Caco-2 (cell line): ENCODE results near the gene CFAP161. TPM values are rescaled to one million over a fixed set of nuclear protein-coding genes. Genes with fewer than 3 reads are reported as not detected.

Experiments used
- BruUV-seq: library from RNA; stranded (reverse); fragments of 400-500 nt; replicated peaks from 2 replicates; lab custom pipeline; 2021; lab: Mats Ljungman, UMichigan
- CTCF ChIA-PET: fragments of 300-600 bp; sonication (Branson Sonifier 250); formaldehyde crosslinking; loops from one replicate; lab custom pipeline; 2022; ENCODE audit warnings: antibody characterized with exemption; lab: Charles Lee
- POLR2A ChIA-PET: fragments of 300-600 bp; sonication (Branson Sonifier 250); formaldehyde crosslinking; loops from one replicate; lab custom pipeline; 2022; ENCODE audit warnings: antibody characterized with exemption; lab: Charles Lee
- DNase-seq, 2 experiments: peaks; one replicate each; pipeline versions ENCODE4 v3.0.0 to v3.0.0-alpha.2; 2020 to 2022
- H3K27me3 ChIP-seq: replicated peaks from 2 replicates; pipeline ENCODE4 v1.6.0; 2011; ENCODE audit warnings: low read length; ENCODE audit not compliant: control insufficient read depth, insufficient read depth
- H3K36me3 ChIP-seq: 2 replicates; pipeline ENCODE4 v1.5.1; 2011; ENCODE audit warnings: low read length; ENCODE audit not compliant: control insufficient read depth, insufficient read depth
- H3K4me1 ChIP-seq: fragments of 250-450 bp; sonication (Bioruptor Pico); 2 replicates; pipeline ENCODE4 v1.5.1; 2020; ENCODE audit warnings: mild to moderate bottlenecking
- H3K4me3 ChIP-seq: 2 replicates; pipeline ENCODE4 v1.5.1; 2011; ENCODE audit warnings: low read depth, mild to moderate bottlenecking, control low read depth, low read length
- H3K9me3 ChIP-seq: fragments of 250-450 bp; sonication (Bioruptor Pico); 2 replicates; pipeline ENCODE4 v1.5.1; 2020; ENCODE audit warnings: mild to moderate bottlenecking, moderate library complexity
- H3K27ac Mint-ChIP-seq: one replicate; pipeline ENCODE4 v1.8.0; 2022; ENCODE audit warnings: mixed read lengths; ENCODE audit not compliant: unreplicated experiment
- H3K27me3 Mint-ChIP-seq: one replicate; pipeline ENCODE4 v1.8.0; 2022; ENCODE audit warnings: mixed read lengths; ENCODE audit not compliant: insufficient read depth, unreplicated experiment
- H3K36me3 Mint-ChIP-seq: one replicate; pipeline ENCODE4 v1.8.0; 2022; ENCODE audit warnings: mild to moderate bottlenecking, mixed read lengths; ENCODE audit not compliant: insufficient read depth, unreplicated experiment
- H3K4me1 Mint-ChIP-seq: one replicate; pipeline ENCODE4 v1.8.0; 2022; ENCODE audit warnings: low read depth, mixed read lengths; ENCODE audit not compliant: unreplicated experiment
- H3K4me3 Mint-ChIP-seq: one replicate; pipeline ENCODE4 v1.8.0; 2022; ENCODE audit warnings: mild to moderate bottlenecking, moderate library complexity, mixed read lengths; ENCODE audit not compliant: unreplicated experiment
- H3K9me3 Mint-ChIP-seq: one replicate; pipeline ENCODE4 v1.8.0; 2022; ENCODE audit warnings: mixed read lengths; ENCODE audit not compliant: unreplicated experiment
- intact Hi-C: fragments of 100-400 bp; cut with micrococcal nuclease; formaldehyde crosslinking; loops from one replicate; pipeline ENCODE4 v1.10.0; 2022; ENCODE audit not compliant: unreplicated experiment
- total RNA-seq: library from RNA; stranded (reverse); gene quantifications from 2 replicates; pipeline ENCODE4 v1.2.3, GENCODE V29; 2022
- TF ChIP-seq, protein P1 (sequence below), 2 experiments: fragments of 200-600 bp in 1 of 2; IDR thresholded peaks; 1 replicate in 1 of 2; 2 replicates in 1 of 2; pipeline versions ENCODE4 v1.5.1 to v1.8.0; 2011 to 2022; ENCODE audit warnings: antibody characterized with exemption in 1 of 2, control low read depth in 1 of 2, inconsistent platforms in 1 of 2, low read depth in 1 of 2, low read length in 1 of 2, mild to moderate bottlenecking in 1 of 2, moderate library complexity in 1 of 2; ENCODE audit not compliant: insufficient read depth in 1 of 2, severe bottlenecking in 1 of 2, unreplicated experiment in 1 of 2

The CFAP161 gene
- total RNA-seq, 1 experiment from 2014 or later: not detected

DNA sequence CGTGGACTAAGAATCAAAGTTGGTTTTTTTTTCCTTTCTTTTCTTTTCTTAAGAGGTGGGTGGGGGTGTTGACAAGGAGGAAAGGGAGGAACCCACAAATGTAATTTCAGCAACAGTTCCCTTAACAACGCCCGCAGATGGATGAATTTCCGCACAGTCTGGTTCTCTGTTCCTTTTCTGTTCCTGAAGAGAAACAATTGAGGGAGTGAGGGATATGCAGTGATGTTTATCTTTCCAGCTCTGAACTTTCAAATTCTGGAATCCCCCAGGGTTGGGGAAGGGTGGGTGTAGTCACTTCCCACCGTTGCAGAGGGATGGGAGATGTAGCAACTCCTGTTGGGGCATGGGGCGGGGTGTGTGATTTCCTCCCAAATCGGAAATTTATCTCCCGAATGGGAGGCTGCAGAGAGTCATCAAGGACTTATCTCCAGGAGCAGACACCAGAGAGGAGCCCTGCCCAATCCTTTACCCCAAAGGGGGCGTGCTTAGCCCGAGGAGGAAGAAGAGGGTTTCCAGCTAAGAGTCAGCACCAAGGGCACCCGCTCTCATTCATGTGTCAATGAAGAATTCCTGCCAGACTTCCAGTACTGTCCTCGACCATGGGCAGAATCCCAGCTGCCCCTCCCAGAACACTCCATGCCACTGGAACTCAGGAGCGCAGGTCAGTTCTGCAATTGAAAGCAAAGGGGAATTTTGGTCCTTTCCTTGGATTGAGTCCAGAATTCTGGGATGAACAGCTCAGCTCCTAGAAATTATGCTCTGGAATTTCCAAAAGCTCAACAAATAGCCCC, 35.0 kb upstream of the CFAP161 start:
- DNase-seq: no peak
- Mint-ChIP-seq H3K36me3 (no peaks in the 10 kb centered on the region), H3K27me3 (peaks cover 16% of the 10 kb centered on the region), H3K4me1 (no peaks in the 10 kb centered on the region), H3K4me3 (no peak overlapping the region), H3K27ac (no peak overlapping the region), H3K9me3 (no peaks in the 10 kb centered on the region)
- Histone ChIP-seq H3K27me3 (no peaks in the 10 kb centered on the region; the same call in 1 of the 2 replicates), H3K4me1 (no peaks in the 10 kb centered on the region), H3K9me3 (no peaks in the 10 kb centered on the region), H3K36me3 (no peaks in the 10 kb centered on the region), H3K4me3 (no peak overlapping the region)
- ChIA-PET POLR2A (no interaction called here), CTCF (interaction anchor here (0.8 kb wide), 1 partner anchor 167 kb away, joined by 3 read pairs; no protein-coding TSS in a partner anchor)
- no TSS peak for BruUV-seq
- intact Hi-C loops: no loop called here
- TF ChIP-seq, protein P1, sequence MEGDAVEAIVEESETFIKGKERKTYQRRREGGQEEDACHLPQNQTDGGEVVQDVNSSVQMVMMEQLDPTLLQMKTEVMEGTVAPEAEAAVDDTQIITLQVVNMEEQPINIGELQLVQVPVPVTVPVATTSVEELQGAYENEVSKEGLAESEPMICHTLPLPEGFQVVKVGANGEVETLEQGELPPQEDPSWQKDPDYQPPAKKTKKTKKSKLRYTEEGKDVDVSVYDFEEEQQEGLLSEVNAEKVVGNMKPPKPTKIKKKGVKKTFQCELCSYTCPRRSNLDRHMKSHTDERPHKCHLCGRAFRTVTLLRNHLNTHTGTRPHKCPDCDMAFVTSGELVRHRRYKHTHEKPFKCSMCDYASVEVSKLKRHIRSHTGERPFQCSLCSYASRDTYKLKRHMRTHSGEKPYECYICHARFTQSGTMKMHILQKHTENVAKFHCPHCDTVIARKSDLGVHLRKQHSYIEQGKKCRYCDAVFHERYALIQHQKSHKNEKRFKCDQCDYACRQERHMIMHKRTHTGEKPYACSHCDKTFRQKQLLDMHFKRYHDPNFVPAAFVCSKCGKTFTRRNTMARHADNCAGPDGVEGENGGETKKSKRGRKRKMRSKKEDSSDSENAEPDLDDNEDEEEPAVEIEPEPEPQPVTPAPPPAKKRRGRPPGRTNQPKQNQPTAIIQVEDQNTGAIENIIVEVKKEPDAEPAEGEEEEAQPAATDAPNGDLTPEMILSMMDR (IDR thresholded peaks at IDR 0.05; ENCODE audit: insufficient read depth in 1 of 2, low read depth in 1 of 2, low read length in 1 of 2, severe bottlenecking in 1 of 2, unreplicated experiment in 1 of 2): no peak

- DNase-seq: no peak
- intact Hi-C loops: loop anchor here (10.0 kb wide), 1 partner anchor 303 kb away; no protein-coding TSS in a partner anchor
- POLR2A ChIA-PET: no interaction called here
- Mint-ChIP-seq H3K36me3 (no peaks in the 10 kb centered on the region), H3K27me3 (peaks cover 16% of the 10 kb centered on the region), H3K4me3 (no peak overlapping the region), H3K9me3 (no peaks in the 10 kb centered on the region), H3K4me1 (no peaks in the 10 kb centered on the region), H3K27ac (no peak overlapping the region)
- no TSS peak for BruUV-seq
- H3K9me3 ChIP-seq: no peaks in the 10 kb centered on the region
- no peaks in the 10 kb centered on the region for H3K4me1 ChIP-seq
- TF ChIP-seq, protein P1 (IDR thresholded peaks at IDR 0.05; ENCODE audit: insufficient read depth in 1 of 2, low read depth in 1 of 2, low read length in 1 of 2, severe bottlenecking in 1 of 2, unreplicated experiment in 1 of 2): no peak
- H3K36me3 ChIP-seq: no peaks in the 10 kb centered on the region
- no peaks in the 10 kb centered on the region; the same call in 1 of the 2 replicates for H3K27me3 ChIP-seq
- CTCF ChIA-PET: no interaction called here
- no peak overlapping the region for H3K4me3 ChIP-seq
Observed at GRCh38 chr15:81101894-81102815, 31.9 kb upstream of the CFAP161 start.

GRCh38 chr15:81103857-81104256, 30.2 kb upstream of the CFAP161 start:
- no peaks in the 10 kb centered on the region for H3K4me1 Mint-ChIP-seq
- Histone ChIP-seq H3K36me3 (no peaks in the 10 kb centered on the region), H3K4me1 (no peaks in the 10 kb centered on the region), H3K4me3 (no peak overlapping the region), H3K27me3 (no peaks in the 10 kb centered on the region; the same call in 1 of the 2 replicates), H3K9me3 (no peaks in the 10 kb centered on the region)
- BruUV-seq: no TSS peak
- no peaks in the 10 kb centered on the region for H3K36me3 Mint-ChIP-seq
- DNase-seq: no peak
- no peaks in the 10 kb centered on the region for H3K9me3 Mint-ChIP-seq
- TF ChIP-seq, protein P1 (IDR thresholded peaks at IDR 0.05; ENCODE audit: insufficient read depth in 1 of 2, low read depth in 1 of 2, low read length in 1 of 2, severe bottlenecking in 1 of 2, unreplicated experiment in 1 of 2): no peak
- H3K4me3 Mint-ChIP-seq: no peak overlapping the region
- peaks cover 10% of the 10 kb centered on the region for H3K27me3 Mint-ChIP-seq
- H3K27ac Mint-ChIP-seq: no peak overlapping the region
- intact Hi-C loops: loop anchor here (10.0 kb wide), 1 partner anchor 301 kb away; no protein-coding TSS in a partner anchor
- POLR2A ChIA-PET: no interaction called here
- CTCF ChIA-PET: interaction anchor here (1.8 kb wide), 1 partner anchor 162 kb away, joined by 8 read pairs; no protein-coding TSS in a partner anchor
